ENCODE measurements around the gene CTU2.

The CTU2 gene

DNA sequence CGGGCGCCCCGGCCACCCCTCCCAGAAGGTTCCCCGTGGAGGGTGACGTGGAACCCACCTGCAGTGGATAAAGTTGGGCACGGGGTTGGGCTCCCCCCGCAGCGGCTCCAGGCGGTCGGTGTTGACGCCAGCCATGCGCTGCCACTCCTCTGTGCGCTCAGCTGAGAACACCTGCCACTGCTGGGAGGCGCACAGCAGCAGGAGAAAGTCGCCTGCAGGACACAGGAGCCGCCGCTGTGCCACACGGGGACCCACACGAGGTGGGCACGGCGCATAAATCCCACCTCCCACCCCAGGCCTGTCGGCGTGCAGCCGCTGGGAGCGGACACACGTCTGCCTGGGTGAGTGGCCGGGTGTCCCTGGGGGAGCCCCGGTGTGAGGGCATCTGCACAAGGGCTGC, 20.7 kb downstream of the CTU2 start:
- no peaks in the 10 kb centered on the region for H3K27me3 ChIP-seq (ENCODE audit: insufficient read depth, low read length, poor library complexity)
- H3K36me3 ChIP-seq (ENCODE audit: control insufficient read depth, insufficient read depth, low read length), result no peaks in the 10 kb centered on the region
- no peak overlapping the region for H2BK120ac ChIP-seq (ENCODE audit: low read depth, low read length)
- no peak overlapping the region for H2BK15ac ChIP-seq (replicated peaks; ENCODE audit: low read depth)
- no peaks in the 10 kb centered on the region for H3K79me2 ChIP-seq (ENCODE audit: control insufficient read depth, insufficient read depth, low read length)
- DNase-seq, result no peak
- no peak overlapping the region for H3K18ac ChIP-seq (ENCODE audit: low read length)
- no CpG with 5 or more reads among the region's 28 CpGs for WGBS (ENCODE audit: extremely low coverage, insufficient coverage, low lambda C conversion rate)
- no peak overlapping the region for H3K56ac ChIP-seq (ENCODE audit: low read length)
- H2AK5ac ChIP-seq (ENCODE audit: low read length), result no peak overlapping the region
- no peak overlapping the region for H2BK5ac ChIP-seq (ENCODE audit: low read length)
- H3K4ac ChIP-seq (ENCODE audit: low read depth, low read length), result no peak overlapping the region
- H3K4me3 ChIP-seq (ENCODE audit: low read length), result no peak overlapping the region
- H3K9ac ChIP-seq (ENCODE audit: low read length), result no peak overlapping the region
- no peak overlapping the region for H4K8ac ChIP-seq (ENCODE audit: low read depth, low read length)
- H3K27ac ChIP-seq (ENCODE audit: low read depth, low read length), result no peak overlapping the region
- H3K4me2 ChIP-seq (ENCODE audit: low read length), result no peak overlapping the region
- no peak overlapping the region for H4K5ac ChIP-seq (ENCODE audit: low read length)
- H3K79me1 ChIP-seq (ENCODE audit: low read length), result no peaks in the 10 kb centered on the region
- no peaks in the 10 kb centered on the region for H3K4me1 ChIP-seq (ENCODE audit: control insufficient read depth, low read depth, low read length)
- H3K23ac ChIP-seq (ENCODE audit: low read length), result no peak overlapping the region

DNA sequence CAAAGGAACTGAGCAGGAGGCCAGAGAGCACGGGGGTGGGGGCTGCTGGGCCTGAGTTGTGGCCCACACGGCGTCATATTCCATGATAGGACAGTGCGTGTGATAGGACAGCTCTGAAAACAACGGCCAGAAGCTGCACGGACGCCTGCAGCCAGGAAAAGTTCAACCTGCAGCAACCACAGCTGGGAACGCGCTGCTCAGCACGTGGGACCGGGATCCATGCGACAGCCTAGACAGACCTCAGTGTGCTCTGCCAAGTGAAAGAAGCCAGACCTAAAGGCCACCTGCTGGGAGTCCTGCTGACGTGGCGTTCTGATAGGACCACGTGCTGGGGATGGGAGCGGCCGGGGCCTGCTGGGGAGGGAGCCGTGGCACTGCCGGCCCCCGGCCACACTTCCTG, 21.6 kb downstream of the CTU2 start:
- H3K18ac ChIP-seq (ENCODE audit: low read length), result no peak overlapping the region
- H3K27ac ChIP-seq (ENCODE audit: low read depth, low read length), result no peak overlapping the region
- no peaks in the 10 kb centered on the region for H3K79me2 ChIP-seq (ENCODE audit: control insufficient read depth, insufficient read depth, low read length)
- H2AK5ac ChIP-seq (ENCODE audit: low read length), result no peak overlapping the region
- H2BK5ac ChIP-seq (ENCODE audit: low read length), result no peak overlapping the region
- no peaks in the 10 kb centered on the region for H3K4me1 ChIP-seq (ENCODE audit: control insufficient read depth, low read depth, low read length)
- H3K4me3 ChIP-seq (ENCODE audit: low read length), result no peak overlapping the region
- H4K5ac ChIP-seq (ENCODE audit: low read length), result no peak overlapping the region
- H3K23ac ChIP-seq (ENCODE audit: low read length), result no peak overlapping the region
- H3K56ac ChIP-seq (ENCODE audit: low read length), result no peak overlapping the region
- no peak for DNase-seq
- no peak overlapping the region for H2BK120ac ChIP-seq (ENCODE audit: low read depth, low read length)
- H4K8ac ChIP-seq (ENCODE audit: low read depth, low read length), result no peak overlapping the region
- no peaks in the 10 kb centered on the region for H3K36me3 ChIP-seq (ENCODE audit: control insufficient read depth, insufficient read depth, low read length)
- no peak overlapping the region for H3K4ac ChIP-seq (ENCODE audit: low read depth, low read length)
- no peak overlapping the region for H3K4me2 ChIP-seq (ENCODE audit: low read length)
- H3K27me3 ChIP-seq (ENCODE audit: insufficient read depth, low read length, poor library complexity), result no peaks in the 10 kb centered on the region
- no peak overlapping the region for H3K9ac ChIP-seq (ENCODE audit: low read length)
- no peaks in the 10 kb centered on the region for H3K79me1 ChIP-seq (ENCODE audit: low read length)
- no CpG with 5 or more reads among the region's 20 CpGs for WGBS (ENCODE audit: extremely low coverage, insufficient coverage, low lambda C conversion rate)
- no peak overlapping the region for H2BK15ac ChIP-seq (replicated peaks; ENCODE audit: low read depth)

DNA sequence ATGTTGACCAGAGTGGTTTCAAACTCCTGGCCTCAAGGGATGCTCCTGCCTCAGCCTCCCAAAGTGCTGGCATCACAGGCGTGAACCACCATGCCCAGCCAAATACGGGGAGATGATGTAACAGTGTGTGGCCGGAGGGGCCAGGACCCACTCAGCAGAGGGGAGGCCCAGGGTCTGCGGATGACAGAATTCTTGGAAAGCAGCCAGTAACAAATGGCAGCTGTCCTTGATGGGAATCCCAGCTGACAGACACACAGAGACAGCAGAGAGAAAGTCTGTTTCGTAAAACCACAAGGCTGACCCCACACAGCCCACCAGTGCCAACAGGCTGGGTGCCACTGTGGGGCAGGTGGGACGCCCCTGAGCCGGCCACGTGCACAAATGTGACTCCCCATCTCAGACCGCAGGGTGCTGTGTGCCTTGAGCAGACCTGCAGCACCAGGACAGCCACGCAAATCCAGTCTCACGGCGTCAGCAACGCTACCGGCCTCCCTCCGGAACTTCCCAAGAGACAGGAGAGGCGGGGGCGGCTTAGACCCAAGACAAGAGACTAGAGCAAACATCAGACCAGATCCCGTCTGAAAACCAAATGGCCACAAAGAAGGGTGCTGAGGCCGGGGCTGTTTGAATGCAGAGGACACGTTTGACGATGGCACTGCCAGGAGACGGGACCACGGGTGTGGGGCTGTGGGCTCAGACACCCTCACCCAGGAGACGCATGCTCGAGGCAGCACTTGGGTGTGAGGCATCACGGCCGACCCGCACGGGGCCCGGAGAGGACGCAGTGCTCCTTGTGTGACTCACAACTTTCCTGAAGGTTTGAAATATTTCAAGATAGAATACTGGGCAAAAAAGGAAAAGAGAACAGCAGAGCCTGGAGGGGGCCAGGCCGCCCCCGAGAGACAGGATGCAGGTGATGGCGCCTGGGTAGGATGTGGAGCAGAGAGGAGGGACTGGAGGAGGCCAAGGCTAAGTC, 24.6 kb downstream of the CTU2 start:
- H3K18ac ChIP-seq (ENCODE audit: low read length), result no peak overlapping the region
- no CpG with 5 or more reads among the region's 34 CpGs for WGBS (ENCODE audit: extremely low coverage, insufficient coverage, low lambda C conversion rate)
- H2BK5ac ChIP-seq (ENCODE audit: low read length), result no peak overlapping the region
- no peaks in the 10 kb centered on the region for H3K79me1 ChIP-seq (ENCODE audit: low read length)
- H3K23ac ChIP-seq (ENCODE audit: low read length), result no peak overlapping the region
- no peak for DNase-seq
- H3K4ac ChIP-seq (ENCODE audit: low read depth, low read length), result no peak overlapping the region
- no peak overlapping the region for H2AK5ac ChIP-seq (ENCODE audit: low read length)
- H3K9ac ChIP-seq (ENCODE audit: low read length), result no peak overlapping the region
- H3K27me3 ChIP-seq (ENCODE audit: insufficient read depth, low read length, poor library complexity), result no peaks in the 10 kb centered on the region
- no peaks in the 10 kb centered on the region for H3K4me1 ChIP-seq (ENCODE audit: control insufficient read depth, low read depth, low read length)
- no peak overlapping the region for H2BK15ac ChIP-seq (replicated peaks; ENCODE audit: low read depth)
- peaks cover 1% of the 10 kb centered on the region for H3K36me3 ChIP-seq (ENCODE audit: control insufficient read depth, insufficient read depth, low read length)
- no peak overlapping the region for H3K4me3 ChIP-seq (ENCODE audit: low read length)
- H4K8ac ChIP-seq (ENCODE audit: low read depth, low read length), result no peak overlapping the region
- no peak overlapping the region for H4K5ac ChIP-seq (ENCODE audit: low read length)
- no peak overlapping the region for H3K56ac ChIP-seq (ENCODE audit: low read length)
- H3K27ac ChIP-seq (ENCODE audit: low read depth, low read length), result no peak overlapping the region
- no peak overlapping the region for H2BK120ac ChIP-seq (ENCODE audit: low read depth, low read length)
- H3K79me2 ChIP-seq (ENCODE audit: control insufficient read depth, insufficient read depth, low read length), result no peaks in the 10 kb centered on the region
- H3K4me2 ChIP-seq (ENCODE audit: low read length), result no peak overlapping the region

DNA sequence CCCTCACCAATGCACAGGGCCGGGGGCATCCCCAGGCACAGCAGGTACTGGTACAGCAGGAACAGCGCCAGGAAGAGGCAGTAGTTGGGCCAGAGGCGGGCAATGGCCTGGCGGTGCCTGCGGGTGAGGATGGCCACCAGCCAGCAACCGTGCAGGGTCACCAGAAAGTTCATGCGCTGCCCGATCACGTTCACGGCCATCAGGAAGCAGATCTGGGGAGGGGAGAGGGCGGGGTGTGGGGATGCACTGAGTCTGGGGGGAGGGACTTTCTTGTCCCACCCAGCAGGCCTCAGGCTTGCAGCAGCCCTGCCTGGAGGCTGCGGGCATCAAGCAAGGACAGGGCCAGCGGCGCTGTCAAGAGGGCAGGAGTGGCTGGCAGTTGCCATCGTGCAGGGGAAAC, 25.4 kb downstream of the CTU2 start:
- Histone ChIP-seq H3K4me2 (ENCODE audit: low read length) (no peak overlapping the region), H3K4ac (ENCODE audit: low read depth, low read length) (no peak overlapping the region), H3K56ac (ENCODE audit: low read length) (no peak overlapping the region), H4K8ac (ENCODE audit: low read depth, low read length) (no peak overlapping the region), H3K27ac (ENCODE audit: low read depth, low read length) (no peak overlapping the region), H2AK5ac (ENCODE audit: low read length) (no peak overlapping the region), H3K18ac (ENCODE audit: low read length) (no peak overlapping the region), H4K5ac (ENCODE audit: low read length) (no peak overlapping the region), H3K79me2 (ENCODE audit: control insufficient read depth, insufficient read depth, low read length) (no peaks in the 10 kb centered on the region), H3K79me1 (ENCODE audit: low read length) (no peaks in the 10 kb centered on the region), H3K9ac (ENCODE audit: low read length) (no peak overlapping the region), H3K27me3 (ENCODE audit: insufficient read depth, low read length, poor library complexity) (no peaks in the 10 kb centered on the region), H2BK120ac (ENCODE audit: low read depth, low read length) (no peak overlapping the region), H2BK15ac (replicated peaks; ENCODE audit: low read depth) (no peak overlapping the region), H3K4me3 (ENCODE audit: low read length) (no peak overlapping the region), H3K4me1 (ENCODE audit: control insufficient read depth, low read depth, low read length) (no peaks in the 10 kb centered on the region), H2BK5ac (ENCODE audit: low read length) (no peak overlapping the region), H3K36me3 (ENCODE audit: control insufficient read depth, insufficient read depth, low read length) (peaks cover 3% of the 10 kb centered on the region), H3K23ac (ENCODE audit: low read length) (no peak overlapping the region)
- DNase-seq, result no peak
- WGBS (ENCODE audit: extremely low coverage, insufficient coverage, low lambda C conversion rate), result no CpG with 5 or more reads among the region's 15 CpGs

DNA sequence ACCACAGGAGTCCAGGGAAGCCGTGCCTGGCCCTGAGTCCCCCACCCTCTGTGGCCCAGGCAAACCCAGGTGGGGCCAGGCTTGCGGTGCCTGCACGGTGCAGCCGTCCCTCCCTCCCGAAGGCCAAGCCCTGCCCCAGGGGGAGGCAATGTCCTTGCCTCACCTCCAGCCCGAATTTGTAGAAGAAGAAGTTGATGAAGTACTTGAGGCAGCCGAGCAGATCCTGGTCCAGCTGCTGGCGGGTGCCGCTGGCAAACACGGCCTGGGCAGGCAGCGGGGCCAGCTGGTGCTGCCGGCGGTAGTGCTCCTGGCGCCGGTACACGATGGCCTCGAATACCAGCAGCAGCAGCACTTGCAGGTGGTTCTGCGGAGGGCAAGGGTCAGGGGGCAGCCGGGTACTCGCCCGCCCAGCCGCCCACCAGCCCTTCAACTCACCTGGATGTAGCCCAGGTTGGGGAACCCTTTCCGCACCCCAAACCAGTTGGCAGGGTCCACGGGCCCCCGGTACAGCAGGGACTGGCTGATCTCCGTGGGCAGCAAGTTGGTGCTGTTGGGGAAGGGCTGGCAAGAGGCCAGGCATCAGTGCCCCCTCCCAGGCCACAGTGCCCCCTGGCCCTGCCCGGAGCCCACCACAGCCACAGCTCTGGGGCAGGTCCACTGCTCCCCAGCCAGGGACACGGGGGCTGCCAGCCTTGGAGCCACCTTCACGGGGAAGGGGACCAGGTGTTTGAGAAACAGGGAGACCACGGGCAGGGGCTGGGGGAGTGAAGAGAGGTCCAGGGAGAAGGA, 26.1 kb downstream of the CTU2 start:
- H3K9ac ChIP-seq (ENCODE audit: low read length), result no peak overlapping the region
- no peaks in the 10 kb centered on the region for H3K79me1 ChIP-seq (ENCODE audit: low read length)
- no peak overlapping the region for H4K8ac ChIP-seq (ENCODE audit: low read depth, low read length)
- WGBS (ENCODE audit: extremely low coverage, insufficient coverage, low lambda C conversion rate), result no CpG with 5 or more reads among the region's 30 CpGs
- no peak overlapping the region for H2BK5ac ChIP-seq (ENCODE audit: low read length)
- H3K79me2 ChIP-seq (ENCODE audit: control insufficient read depth, insufficient read depth, low read length), result no peaks in the 10 kb centered on the region
- H3K27ac ChIP-seq (ENCODE audit: low read depth, low read length), result no peak overlapping the region
- H3K4me1 ChIP-seq (ENCODE audit: control insufficient read depth, low read depth, low read length), result no peaks in the 10 kb centered on the region
- H3K4me2 ChIP-seq (ENCODE audit: low read length), result no peak overlapping the region
- H2BK120ac ChIP-seq (ENCODE audit: low read depth, low read length), result no peak overlapping the region
- H4K5ac ChIP-seq (ENCODE audit: low read length), result no peak overlapping the region
- H2AK5ac ChIP-seq (ENCODE audit: low read length), result no peak overlapping the region
- no peak overlapping the region for H3K18ac ChIP-seq (ENCODE audit: low read length)
- H3K56ac ChIP-seq (ENCODE audit: low read length), result no peak overlapping the region
- DNase-seq, result no peak
- no peak overlapping the region for H3K23ac ChIP-seq (ENCODE audit: low read length)
- no peak overlapping the region for H3K4ac ChIP-seq (ENCODE audit: low read depth, low read length)
- H3K4me3 ChIP-seq (ENCODE audit: low read length), result no peak overlapping the region
- H3K36me3 ChIP-seq (ENCODE audit: control insufficient read depth, insufficient read depth, low read length), result peaks cover 3% of the 10 kb centered on the region
- no peak overlapping the region for H2BK15ac ChIP-seq (replicated peaks; ENCODE audit: low read depth)
- H3K27me3 ChIP-seq (ENCODE audit: insufficient read depth, low read length, poor library complexity), result no peaks in the 10 kb centered on the region

All from mesendoderm (in vitro differentiated cells).